GM21619 (cell line): Measurements from ENCODE around the gene DDX41.

Source experiments
- ATAC-seq: cut with Tn5 transposase; IDR thresholded peaks from one replicate; pipeline ENCODE4 v1.9.1; 2021; ENCODE audit not compliant: unreplicated experiment

DDX41 gene

GRCh38 chr5:177500685-177501522 lies 15.9 kb downstream of the DDX41 start:
- ATAC-seq, result no peak

- ATAC-seq, result no peak
These were observed 16.9 kb downstream of the DDX41 start for GRCh38 chr5:177499842-177500241.

GRCh38 chr5:177498013-177498787 lies 18.6 kb downstream of the DDX41 start:
- ATAC-seq, result peak; percentile 6

GRCh38 chr5:177497292-177498012 lies 19.3 kb downstream of the DDX41 start, which contains the start of gene PDLIM7:
PDLIM7 (minus strand) TSS chr5:177497604; CDS start chr5:177496512, 1,092 bp downstream.
- ATAC-seq, result peak; percentile 69

GRCh38 chr5:177496727-177497291 lies 20.0 kb downstream of the DDX41 start:
- no peak for ATAC-seq

- no peak for ATAC-seq
These were observed 20.6 kb downstream of the DDX41 start for GRCh38 chr5:177496070-177496726.

GRCh38 chr5:177495243-177496060 lies 21.3 kb downstream of the DDX41 start:
- no peak for ATAC-seq

GRCh38 chr5:177494346-177495195 lies 22.2 kb downstream of the DDX41 start:
- no peak for ATAC-seq

GRCh38 chr5:177493795-177494345 lies 22.9 kb downstream of the DDX41 start:
- no peak for ATAC-seq

- ATAC-seq, result no peak
These were observed 23.9 kb downstream of the DDX41 start for GRCh38 chr5:177492841-177493240.

GRCh38 chr5:177491983-177492746 lies 24.6 kb downstream of the DDX41 start:
- ATAC-seq, result no peak

GRCh38 chr5:177491429-177491945 lies 25.3 kb downstream of the DDX41 start:
- no peak for ATAC-seq

- ATAC-seq, result no peak
These were observed 25.8 kb downstream of the DDX41 start for GRCh38 chr5:177490992-177491391.

- no peak for ATAC-seq
These were observed 26.3 kb downstream of the DDX41 start for GRCh38 chr5:177490311-177490991.

GRCh38 chr5:177489119-177489716 lies 27.5 kb downstream of the DDX41 start:
- no peak for ATAC-seq

- no peak for ATAC-seq
These were observed 28.8 kb downstream of the DDX41 start for GRCh38 chr5:177487975-177488374.
